CD4-positive, alpha-beta T cell treated with Interleukin-4 for 4 hours (primary cell): ENCODE results near the gene DGKH.
"Not testable (repeated sequence)": the region's sequence is repeated elsewhere in the genome, so short reads cannot be mapped to it uniquely, and the experiment has no call there.

Source experiments
- DNase-seq: peaks from one replicate; pipeline ENCODE4 v3.0.0-alpha.2; 2020

DGKH gene

DNA sequence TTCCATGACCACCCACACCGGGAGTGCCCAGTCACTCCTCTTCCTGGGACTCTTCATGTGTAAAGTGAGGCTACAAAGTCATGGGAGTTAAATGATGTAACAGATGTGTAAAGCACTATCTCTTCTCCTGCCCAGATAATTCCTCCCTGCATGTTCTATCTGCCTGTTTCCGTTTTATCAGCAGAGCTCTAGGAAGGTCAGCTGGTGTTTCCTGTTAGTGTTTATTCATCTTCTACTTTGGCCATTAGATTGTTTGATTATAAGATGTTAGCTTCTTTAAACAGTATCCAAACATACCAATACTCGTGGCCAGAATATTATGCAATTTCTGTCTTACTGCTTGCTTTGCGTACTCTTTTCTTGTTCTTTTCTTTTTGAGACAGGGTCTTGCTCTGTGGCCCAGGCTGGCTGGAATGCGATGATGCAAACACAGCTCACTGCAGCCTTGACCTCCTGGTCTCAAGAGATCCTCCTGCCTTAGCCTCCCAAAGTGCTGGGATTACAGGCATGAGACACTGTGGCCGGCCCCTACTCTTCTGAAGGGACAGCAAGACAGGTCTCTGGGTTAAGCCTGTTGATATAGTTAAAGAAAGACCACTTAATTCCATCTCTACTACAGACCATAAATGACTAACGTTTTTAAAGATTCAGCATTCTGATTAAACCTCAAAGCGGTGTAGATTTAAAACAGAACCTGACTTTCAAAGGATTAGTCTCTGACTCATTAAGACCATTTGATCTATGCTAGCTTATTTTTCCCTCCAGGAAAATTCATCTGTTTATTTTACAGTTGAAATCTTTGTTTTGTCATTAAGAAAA is 126.1 kb downstream of the DGKH start:
- DNase-seq: no peak

DNA sequence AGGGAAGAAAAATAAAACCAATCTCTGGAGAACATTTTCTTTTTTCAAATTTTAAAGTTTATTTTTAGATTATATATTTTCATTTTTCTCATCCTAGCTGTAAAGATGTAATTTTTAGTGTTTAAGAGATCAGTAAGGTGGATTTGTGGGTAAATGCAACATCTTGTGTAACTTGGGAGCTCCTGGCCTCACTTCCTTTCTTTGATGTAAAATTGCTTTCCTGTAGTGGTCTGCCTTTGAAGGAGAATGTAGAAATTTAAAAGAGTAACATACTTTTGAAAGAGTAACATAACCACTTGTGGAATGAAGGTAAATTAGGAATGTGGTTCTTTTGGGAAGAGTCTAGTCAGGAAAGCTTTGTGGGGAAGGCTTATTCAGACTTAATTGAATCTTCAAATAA is 127.8 kb downstream of the DGKH start:
- no peak for DNase-seq

DNA sequence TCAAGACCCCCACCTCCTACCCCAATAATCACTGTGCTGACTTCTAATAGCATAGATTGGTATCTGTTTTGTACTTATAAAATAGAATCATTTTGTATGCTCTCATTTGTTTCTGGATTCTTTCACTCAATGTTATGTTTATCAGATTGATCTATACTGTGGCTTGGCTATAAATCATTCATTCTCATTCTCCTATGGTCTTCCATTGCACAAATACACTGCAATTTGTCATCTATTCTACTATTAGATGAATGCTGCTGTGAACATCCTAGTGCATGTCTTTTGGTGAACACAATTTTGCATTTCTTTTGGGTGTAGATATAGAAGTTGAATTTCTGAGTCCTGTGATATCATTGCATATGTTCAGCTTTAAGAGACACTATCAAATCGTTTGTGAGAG is 128.7 kb downstream of the DGKH start:
- no peak for DNase-seq

DNA sequence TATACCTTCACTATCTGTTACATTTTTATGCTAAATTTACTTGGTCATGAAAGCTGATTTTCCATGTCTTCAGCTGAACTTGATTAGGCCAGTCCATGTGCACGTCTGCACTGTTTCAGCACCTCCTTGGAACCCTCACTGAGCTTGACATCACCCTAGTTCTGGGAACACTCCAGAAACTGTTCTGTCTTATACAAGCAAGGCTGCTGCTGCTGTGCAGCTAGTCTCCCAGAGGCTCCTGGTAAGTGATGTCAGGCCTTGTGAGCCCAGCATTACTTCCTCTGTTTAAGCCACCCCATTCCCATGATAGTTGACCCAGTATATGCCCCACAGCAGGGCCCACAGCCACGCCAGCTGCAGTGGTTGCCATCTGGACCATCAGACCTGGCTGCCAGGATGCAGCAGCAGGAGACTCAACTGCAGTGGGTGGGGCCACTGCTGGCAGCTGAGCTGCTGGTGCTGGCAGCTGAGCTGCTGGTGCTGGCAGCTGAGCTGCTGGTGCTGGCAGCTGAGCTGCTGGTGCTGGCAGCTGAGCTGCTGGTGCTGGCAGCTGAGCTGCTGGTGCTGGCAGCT is 133.0 kb downstream of the DGKH start:
- DNase-seq: no peak

DNA sequence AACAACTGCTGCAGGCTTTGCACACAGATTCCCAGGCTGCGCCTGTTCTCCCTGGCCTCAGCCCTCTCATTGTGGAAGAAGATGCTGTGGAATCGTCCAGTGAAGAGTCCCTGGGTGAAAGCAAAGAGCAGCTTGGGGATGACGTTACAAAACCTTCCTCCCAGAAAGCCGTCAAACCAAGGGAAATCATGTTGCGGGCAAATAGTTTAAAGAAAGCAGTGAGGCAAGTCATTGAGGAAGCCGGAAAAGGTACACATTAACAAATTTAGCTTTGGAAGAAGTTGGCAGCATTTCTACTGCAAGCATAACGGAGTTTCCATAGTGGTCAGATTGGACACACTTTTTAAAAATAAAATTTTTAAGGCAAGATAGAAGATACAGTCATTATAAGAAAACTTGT is 140.6 kb downstream of the DGKH start:
- no peak for DNase-seq

DNA sequence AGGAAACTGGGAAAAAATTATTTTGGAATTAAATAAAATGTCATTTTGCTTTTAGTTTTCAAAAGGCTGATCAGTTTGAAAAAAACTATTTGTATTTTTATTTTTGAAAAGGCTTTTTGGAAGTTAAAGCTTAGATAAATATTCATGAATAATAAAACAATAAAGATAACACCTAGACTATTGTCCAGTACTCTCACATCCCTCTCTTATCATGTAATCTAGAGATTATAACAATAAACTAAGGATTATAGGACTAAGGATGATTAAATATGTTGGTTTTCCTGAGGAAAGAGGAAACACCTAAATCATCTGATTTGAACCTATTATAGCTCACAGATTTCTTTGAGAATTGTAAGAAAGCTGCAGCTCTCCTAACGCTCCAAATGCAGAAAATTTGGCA is 142.1 kb downstream of the DGKH start:
- DNase-seq: no peak

DNA sequence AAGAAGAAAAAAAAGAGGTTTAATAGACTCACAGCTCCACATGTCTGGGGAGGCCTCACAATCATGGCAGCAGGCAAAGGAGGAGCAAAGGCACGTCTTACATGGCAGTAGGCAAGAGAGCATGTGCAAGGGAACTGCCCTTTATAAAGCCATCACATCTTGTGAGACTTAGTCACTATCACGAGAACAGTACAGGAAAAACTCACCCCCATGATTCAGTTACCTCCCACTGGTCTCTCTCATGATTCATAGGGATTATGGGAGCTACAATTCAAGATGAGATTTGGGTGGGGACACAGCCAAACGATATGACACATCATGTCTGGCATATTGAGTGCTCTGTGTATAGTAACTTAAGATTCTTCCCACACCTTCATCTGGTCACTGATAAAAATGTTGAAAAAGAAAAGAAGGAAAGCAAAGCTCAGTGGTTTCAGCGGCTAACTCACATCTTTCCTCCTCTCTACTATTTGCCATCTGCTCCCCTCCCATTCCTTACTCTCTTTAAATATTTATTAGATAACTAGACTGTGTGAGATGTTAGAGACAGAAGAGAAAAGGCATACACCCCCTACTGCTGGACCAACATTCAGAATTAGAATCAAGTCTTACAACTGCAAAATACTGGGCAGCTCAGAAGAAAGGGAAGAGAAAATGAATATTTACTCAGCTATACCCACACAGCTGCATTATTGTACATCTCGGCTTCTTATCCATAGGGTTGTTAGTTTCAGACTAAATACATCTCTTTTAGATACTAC is 163.4 kb downstream of the DGKH start:
- no peak for DNase-seq

DNA sequence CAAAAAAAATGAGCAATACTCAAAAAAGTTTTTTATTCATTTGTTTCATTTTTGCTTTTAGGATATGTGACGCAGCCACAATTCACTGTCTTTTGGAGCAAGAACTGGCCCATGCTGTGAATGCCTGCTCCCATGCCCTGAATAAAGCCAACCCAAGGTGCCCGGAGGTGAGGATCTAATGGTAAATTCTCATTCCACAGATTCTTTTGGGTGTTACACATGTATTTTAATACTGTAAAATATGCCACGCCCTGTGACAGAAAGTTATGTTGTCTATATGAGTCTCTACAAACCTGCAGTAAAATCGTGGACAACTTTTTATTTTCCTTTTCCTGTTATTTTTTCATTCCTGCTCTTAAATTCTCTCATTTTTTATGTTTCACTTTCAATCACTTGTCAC is 166.0 kb downstream of the DGKH start:
- no peak for DNase-seq

DNA sequence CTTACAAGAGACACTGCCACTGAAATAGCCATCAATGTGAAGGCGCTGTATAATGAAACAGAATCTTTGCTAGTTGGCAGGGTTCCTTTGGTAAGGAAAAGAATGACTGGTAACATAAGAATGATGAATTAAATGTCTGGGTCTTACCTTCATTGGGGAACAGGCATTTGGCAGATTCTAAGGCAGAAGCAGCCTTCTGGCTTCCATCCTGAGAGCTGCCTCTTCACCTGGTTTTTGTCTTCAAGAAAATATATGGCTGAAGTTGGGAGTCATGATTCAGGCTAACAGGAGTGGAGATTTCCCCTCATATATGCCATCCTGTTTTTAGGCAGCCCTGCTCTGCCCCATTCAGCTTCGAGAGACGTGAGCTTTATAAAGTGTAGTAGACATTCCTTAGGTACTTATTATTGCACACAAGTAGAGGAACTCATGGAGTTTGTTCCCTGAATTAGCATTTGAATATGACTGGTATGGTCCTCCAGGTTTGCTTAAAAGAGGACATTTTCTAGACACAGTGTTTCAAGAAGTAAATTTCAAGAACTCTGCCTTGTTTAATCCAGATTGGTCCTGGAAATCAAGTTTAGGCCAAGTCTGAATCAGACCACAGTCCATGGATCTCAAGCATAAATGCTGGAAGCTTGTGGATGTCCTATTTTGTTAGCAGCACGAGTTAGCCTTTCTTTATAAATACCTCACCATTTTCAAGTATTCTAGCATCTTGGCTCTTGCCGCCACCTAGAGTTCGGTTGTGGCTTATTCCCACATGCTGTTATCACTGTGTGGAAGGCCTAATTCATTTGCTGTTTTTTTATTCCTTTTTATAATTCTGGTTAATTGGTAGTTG is 167.4 kb downstream of the DGKH start:
- peak; percentile 18 for DNase-seq

DNA sequence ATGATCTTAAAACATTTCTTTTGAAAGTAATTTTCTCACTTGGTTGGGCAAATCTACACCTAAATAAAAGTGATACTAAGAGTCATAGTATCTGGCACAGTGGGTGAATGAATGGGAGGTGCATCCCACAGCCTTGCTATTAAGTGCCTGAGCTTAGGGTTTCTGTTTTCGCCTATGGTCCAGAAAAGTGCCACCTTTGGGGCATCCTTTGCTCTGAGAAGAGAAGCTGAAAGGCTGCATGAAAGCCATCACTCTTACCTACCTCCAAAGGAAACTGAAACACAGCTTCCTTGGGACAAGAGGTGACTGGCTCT is 167.9 kb downstream of the DGKH start:
- DNase-seq: no peak

DNA sequence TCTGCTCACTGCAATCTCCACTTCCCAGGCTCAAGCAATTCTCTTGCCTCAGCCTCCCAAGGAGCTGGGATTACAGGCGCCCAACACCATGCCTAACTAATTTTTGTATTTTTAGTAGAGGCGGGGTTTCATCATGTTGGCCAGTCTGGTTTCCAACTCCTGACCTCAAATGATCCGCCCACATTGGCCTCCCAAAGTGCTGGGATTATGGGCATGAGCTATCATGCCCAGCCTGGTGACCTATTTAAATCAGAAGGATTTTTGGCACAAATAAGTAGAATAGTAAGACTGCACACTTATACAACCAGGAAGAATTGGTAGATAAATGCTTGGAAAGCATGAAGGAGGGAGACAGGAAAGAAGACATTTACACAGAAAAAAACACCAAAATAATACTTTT is 170.1 kb downstream of the DGKH start:
- no peak for DNase-seq

DNA sequence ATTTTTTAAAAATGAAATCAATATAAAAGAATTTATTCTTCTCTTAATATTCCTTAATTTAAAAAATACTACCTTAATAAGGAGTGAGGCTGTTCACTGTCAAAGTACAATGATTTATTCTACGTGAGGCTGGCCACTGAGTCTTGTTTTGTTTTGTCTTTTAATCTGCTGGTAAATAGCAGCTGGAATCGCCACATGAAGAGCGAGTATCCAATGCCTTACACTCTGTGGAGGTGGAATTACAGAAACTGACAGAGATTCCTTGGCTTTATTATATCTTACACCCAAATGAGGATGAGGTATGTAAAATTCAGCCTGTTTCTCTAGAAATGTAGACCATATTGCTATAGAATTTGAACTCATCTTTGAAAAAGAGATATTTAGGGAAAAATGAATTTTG is 170.6 kb downstream of the DGKH start:
- no peak for DNase-seq

DNA sequence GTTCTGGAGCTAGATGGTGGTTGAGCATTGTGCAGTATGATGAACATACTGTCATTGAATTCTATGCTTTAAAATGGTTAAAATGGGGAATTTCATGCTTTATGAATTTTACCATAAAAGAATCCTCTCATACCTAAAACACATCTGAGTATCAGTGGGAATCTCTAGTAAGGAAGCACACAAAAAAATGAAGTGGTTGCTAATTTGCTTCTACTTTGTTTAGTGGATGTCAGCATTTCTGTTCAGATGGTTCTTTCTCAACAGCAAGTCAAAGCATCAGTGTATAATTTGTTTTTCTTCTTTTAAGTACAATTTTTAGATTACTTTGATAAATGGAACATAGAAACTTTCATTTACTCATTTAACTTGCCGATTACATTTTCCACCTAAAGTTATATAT is 171.4 kb downstream of the DGKH start:
- no peak for DNase-seq

DNA sequence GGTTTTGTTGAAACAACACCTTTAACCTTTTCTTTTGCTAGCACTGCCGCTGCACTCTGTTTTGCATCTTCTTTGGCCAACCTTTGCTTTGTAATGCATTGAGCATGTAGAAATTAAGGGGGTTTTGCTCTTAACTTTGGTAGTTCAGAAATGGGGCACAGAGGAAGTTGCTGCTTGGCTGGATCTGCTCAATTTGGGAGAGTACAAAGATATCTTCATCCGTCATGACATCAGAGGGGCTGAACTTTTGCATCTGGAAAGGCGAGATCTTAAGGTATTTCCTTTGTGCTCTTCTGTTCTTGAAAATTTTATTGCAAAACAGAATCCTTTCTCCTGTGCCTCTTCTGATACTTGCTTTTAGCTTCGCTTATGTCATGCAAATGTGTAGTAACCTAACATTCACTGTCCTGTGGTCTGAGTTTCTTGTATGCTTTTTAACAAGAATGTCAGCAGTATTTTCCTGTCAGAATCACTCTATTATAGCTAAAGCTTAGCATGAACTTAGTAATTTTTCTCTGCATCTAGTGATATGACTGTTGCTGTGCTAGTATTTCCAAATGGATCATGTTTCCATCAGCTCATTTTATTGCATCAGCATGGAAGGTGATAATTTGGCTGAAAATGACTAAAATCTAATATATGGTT is 172.8 kb downstream of the DGKH start:
- no peak for DNase-seq

DNA sequence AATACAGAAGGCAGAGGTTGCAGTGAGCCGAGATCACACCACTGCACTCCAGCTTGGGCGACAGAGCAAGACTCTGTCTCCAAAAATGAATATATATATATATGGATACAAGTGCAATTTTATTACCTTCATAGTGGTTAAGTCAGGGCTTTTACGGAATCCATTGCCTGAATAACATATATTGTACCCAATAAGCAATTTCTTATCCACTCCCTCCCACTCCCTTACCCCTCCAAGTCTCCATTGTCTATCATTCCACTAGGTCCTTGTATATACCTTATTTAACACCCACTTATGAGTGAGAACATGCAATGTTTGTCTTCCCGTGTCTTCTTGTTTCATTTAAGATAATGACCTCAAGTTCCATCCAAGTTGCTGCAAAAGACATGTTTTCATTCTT is 175.2 kb downstream of the DGKH start:
- no peak for DNase-seq

DNA sequence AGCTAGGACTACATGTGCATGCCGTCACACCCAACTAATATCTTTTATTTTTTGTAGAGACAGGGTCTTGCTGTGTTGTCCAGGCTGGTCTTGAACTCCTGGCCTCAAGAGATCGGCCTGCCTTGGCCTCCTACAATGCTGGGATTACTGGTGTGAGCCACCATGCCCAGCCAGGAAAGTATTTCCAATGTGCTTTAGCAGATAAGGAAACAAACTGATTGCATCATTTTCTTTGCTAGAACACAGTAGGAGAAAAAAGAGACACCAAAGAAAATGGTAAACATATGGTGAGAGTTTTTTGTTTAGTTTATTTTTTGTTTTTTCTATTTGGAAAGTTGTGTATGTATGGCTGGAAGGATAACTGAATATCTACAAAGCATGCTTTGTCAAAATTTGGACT is 176.6 kb downstream of the DGKH start:
- no peak for DNase-seq

DNA sequence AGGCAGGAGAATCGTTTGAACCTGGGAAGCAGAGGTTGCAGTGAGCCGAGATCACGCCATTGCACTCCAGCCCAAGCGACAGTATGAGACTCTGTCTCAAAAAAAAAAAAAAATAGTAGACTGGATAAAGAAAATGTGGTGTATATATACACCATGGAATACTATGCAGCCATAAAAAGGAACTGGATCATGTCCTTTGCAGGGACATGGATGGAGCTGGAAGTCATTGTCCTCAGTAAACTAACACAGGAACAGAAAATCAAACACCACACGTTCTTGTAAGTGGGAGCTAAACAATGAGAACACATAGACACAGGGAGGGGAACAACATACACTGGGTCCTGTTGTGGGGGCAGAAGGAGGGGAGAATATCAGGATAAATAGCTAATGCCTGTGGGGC is 178.3 kb downstream of the DGKH start:
- DNase-seq: not testable (repeated sequence)

DNA sequence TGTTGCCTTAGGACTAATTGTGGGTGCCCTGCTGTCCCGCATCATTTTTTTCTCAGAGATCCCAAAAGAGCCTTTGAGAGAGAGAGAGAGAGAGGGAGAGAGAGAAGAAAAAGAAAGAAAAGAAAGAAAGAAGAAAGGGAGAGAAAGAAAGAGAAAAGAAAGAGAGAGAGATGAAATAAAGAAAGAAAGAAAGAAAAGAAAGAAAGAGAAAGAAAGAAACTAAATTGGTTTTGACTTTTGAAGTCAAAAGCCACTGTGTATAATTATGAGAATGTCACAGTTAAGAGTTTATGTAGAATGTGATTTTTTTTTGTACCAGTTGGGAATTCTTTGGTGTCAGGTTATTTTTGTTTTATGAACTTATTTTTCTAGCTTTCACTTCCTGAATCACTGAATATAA is 180.1 kb downstream of the DGKH start:
- DNase-seq: no peak

DNA sequence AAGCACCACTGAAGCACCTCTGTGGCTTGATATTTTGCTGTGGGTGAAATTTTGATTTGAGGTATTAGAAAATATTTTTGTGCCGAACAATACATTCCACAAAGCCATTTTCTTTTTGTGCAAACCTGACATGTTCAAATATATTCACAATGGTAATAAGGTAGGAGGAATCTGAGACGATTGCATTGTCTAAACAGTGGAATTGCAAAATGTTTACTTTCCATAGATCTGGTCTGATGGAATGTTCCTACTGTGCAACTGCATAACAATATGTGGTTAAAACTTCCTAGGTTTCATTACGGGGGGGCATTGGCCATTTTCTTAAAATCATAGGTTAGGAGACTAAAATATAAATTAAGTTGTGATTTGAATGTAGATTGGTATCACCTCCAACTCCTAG is 180.8 kb downstream of the DGKH start:
- no peak for DNase-seq

DNA sequence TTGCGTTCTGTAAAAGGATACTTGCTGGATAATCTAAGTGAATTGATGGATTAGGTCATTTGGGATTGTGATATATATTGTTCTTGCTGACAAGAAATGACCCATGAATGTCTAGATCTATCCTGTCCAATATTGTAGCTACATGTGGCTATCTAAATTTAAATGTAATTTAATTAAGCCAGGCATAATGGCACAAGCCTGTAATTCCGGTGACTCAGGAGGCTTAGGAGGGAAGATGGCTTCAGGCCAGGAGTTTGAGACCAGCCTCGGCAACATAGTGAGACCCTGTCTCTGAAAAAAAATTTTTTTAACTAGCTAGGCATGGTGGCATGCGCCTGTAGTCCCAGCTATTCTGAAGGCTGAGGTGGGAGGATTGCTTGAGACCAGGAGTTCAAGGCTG is 184.2 kb downstream of the DGKH start:
- DNase-seq: no peak

DNA sequence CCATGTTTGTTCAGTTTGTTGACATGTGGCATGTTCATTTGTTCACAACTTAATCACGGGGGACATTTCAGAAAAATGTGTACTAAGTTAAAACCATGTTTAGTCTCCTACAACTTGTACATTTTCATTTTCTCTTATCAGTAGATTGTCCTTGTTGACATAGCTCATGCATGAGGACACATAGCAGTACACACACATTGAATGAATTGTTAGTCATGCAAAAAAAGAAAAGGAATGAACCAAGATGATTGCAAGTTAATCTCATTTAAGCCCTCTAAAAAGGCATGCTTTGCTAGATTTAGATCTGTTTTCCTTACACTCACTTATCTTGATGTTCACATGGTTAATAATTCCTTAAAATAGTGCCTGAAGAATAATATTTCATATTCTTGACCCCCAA is 185.3 kb downstream of the DGKH start:
- DNase-seq: no peak

DNA sequence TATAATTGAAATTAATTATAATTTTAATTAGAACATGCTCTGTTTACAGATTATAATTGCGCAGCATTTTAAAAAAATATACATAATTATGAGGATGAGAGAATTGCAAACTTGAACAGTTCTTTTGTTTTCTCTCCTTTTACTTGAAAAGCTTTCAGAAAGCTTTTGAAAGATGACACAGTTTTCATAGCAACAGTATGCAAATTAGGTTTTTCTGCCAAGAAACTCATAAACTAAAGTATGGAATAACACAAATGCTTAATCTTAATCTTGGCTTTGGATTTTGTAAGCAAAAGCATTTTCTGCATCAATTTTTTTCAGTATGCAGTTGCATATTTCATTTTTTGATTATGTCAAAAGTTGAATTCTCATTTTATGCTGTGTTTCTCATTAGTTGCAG is 190.7 kb downstream of the DGKH start:
- no peak for DNase-seq

DNA sequence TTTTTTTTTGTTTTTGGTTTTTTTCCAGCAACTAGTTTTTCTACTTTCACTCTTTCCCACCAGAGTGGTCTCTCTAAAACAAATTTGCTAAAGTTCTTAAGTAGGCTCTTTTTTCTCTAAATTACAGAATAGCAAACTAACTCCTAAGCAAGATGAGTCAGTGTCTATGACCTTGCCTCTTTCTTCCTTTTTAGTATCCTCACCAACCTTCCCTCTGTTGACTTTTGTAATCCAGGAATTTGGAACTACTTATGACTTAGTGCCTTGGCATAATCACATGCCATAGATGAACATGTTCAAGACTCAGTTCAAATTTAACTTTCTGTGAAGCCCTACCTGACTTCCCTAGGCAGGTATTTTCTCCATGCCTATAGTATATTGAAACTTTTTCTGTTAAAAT is 191.2 kb downstream of the DGKH start:
- DNase-seq: no peak
